GM20000 (cell line): ENCODE results near the gene PRMT7.

Experiments
- DNase-seq: peaks from one replicate; pipeline ENCODE4 v3.0.0; 2012; ENCODE audit warnings: low spot score
- CTCF ChIP-seq: IDR thresholded peaks from 2 replicates; pipeline ENCODE4 v1.5.1; 2012; ENCODE audit warnings: mild to moderate bottlenecking, control low read depth; ENCODE audit errors: extremely low read depth, missing control alignments

Gene PRMT7

GRCh38 chr16:68345351-68345810, 34.6 kb downstream of the PRMT7 start:
- TF ChIP-seq CTCF, result no peak

GRCh38 chr16:68345958-68346635, 35.3 kb downstream of the PRMT7 start:
- no peak for TF ChIP-seq CTCF
- DNase-seq, result no peak

More at GRCh38 chr16:68345351-68345810, 34.6 kb downstream of the PRMT7 start:
- no peak for DNase-seq

- DNase-seq, result no peak
- no peak for TF ChIP-seq CTCF
Measured at GRCh38 chr16:68346892-68347480, 36.2 kb downstream of the PRMT7 start.

GRCh38 chr16:68347605-68348004, 36.8 kb downstream of the PRMT7 start:
- no peak for DNase-seq
- TF ChIP-seq CTCF, result no peak

GRCh38 chr16:68348639-68349445, 38.0 kb downstream of the PRMT7 start:
- no peak for TF ChIP-seq CTCF
- no peak for DNase-seq

GRCh38 chr16:68349838-68350410, 39.1 kb downstream of the PRMT7 start:
- no peak for DNase-seq
- no peak for TF ChIP-seq CTCF
